Measurements from ENCODE around the gene IMMP2L.
"Not testable (repeated sequence)": the region's sequence is repeated elsewhere in the genome, so short reads cannot be mapped to it uniquely, and the experiment has no call there.

Gene IMMP2L

GRCh38 chr7:111324228-111324627 is 238.1 kb downstream of the IMMP2L start:
- no peak for DNase-seq

GRCh38 chr7:111323670-111324069 is 238.6 kb downstream of the IMMP2L start:
- DNase-seq: not testable (repeated sequence)

GRCh38 chr7:111320133-111320532 is 242.2 kb downstream of the IMMP2L start:
- no peak for DNase-seq

GRCh38 chr7:111312966-111313365 is 249.3 kb downstream of the IMMP2L start:
- no peak for DNase-seq

- no peak for DNase-seq
Measured at GRCh38 chr7:111308691-111309090, 253.6 kb downstream of the IMMP2L start.

GRCh38 chr7:111301891-111302290 is 260.4 kb downstream of the IMMP2L start:
- no peak for DNase-seq

- no peak for DNase-seq
Measured at GRCh38 chr7:111294494-111294893, 267.8 kb downstream of the IMMP2L start.

GRCh38 chr7:111292026-111292470 is 270.2 kb downstream of the IMMP2L start:
- DNase-seq: no peak

- no peak for DNase-seq
Measured at GRCh38 chr7:111290982-111291381, 271.3 kb downstream of the IMMP2L start.

- no peak for DNase-seq
Measured at GRCh38 chr7:111290419-111290818, 271.9 kb downstream of the IMMP2L start.

- not testable (repeated sequence) for DNase-seq
Measured at GRCh38 chr7:111288441-111288840, 273.9 kb downstream of the IMMP2L start.

GRCh38 chr7:111282626-111283025 is 279.7 kb downstream of the IMMP2L start:
- no peak for DNase-seq

GRCh38 chr7:111274857-111275256 is 287.4 kb downstream of the IMMP2L start:
- DNase-seq: no peak

- DNase-seq: no peak
Measured at GRCh38 chr7:111272092-111272491, 290.2 kb downstream of the IMMP2L start.

- DNase-seq: not testable (repeated sequence)
Measured at GRCh38 chr7:111270794-111271193, 291.5 kb downstream of the IMMP2L start.

GRCh38 chr7:111268941-111269340 is 293.4 kb downstream of the IMMP2L start:
- no peak for DNase-seq

GRCh38 chr7:111266613-111267012 is 295.7 kb downstream of the IMMP2L start:
- no peak for DNase-seq

GRCh38 chr7:111265394-111265793 is 296.9 kb downstream of the IMMP2L start:
- no peak for DNase-seq

- DNase-seq: no peak
Measured at GRCh38 chr7:111264981-111265380, 297.3 kb downstream of the IMMP2L start.

GRCh38 chr7:111264111-111264868 is 298.0 kb downstream of the IMMP2L start:
- DNase-seq: no peak

GRCh38 chr7:111262293-111263116 is 299.8 kb downstream of the IMMP2L start:
- DNase-seq: no peak

- DNase-seq: no peak
Measured at GRCh38 chr7:111261496-111261895, 300.8 kb downstream of the IMMP2L start.

GRCh38 chr7:111259991-111260390 is 302.3 kb downstream of the IMMP2L start:
- DNase-seq: no peak

- DNase-seq: no peak
Measured at GRCh38 chr7:111256391-111256790, 305.9 kb downstream of the IMMP2L start.

All from NCI-H2029 (cell line).